CD8-positive, alpha-beta memory T cell (primary cell): ENCODE measurements around the gene DDX28. TPM values are rescaled to one million over a fixed set of nuclear protein-coding genes. Genes with fewer than 3 reads are reported as not detected.

Source experiments
- CTCF ChIA-PET: fragments of 350-600 bp; sonication (Branson Sonifier 250); formaldehyde crosslinking; loops from one replicate; lab custom pipeline; 2021; ENCODE audit warnings: antibody characterized with exemption; lab: Charles Lee
- POLR2A ChIA-PET: fragments of 350-600 bp; sonication (Branson Sonifier 250); formaldehyde crosslinking; loops from one replicate; lab custom pipeline; 2021; ENCODE audit warnings: antibody characterized with exemption; lab: Charles Lee
- DNase-seq, 5 donors: peaks; one replicate each; pipeline versions ENCODE4 v3.0.0 to v3.0.0-alpha.2; 2020 to 2022; ENCODE audit warnings: mixed read lengths in 1 of 5
- H3K27ac ChIP-seq: one replicate; pipeline ENCODE4 v1.7.0; 2013; ENCODE audit warnings: low read depth, mild to moderate bottlenecking, low read length, moderate library complexity
- H3K27me3 ChIP-seq: 2 replicates; pipeline ENCODE4 v1.7.0; 2013; ENCODE audit warnings: low read length, mild to moderate bottlenecking; ENCODE audit not compliant: insufficient read depth, poor library complexity, severe bottlenecking
- H3K36me3 ChIP-seq: 2 replicates; pipeline ENCODE4 v1.7.0; 2013; ENCODE audit warnings: mild to moderate bottlenecking, low read length, moderate library complexity; ENCODE audit not compliant: insufficient read depth
- H3K4me1 ChIP-seq: 2 replicates; pipeline ENCODE4 v1.7.0; 2013; ENCODE audit warnings: mild to moderate bottlenecking, low read length, moderate library complexity; ENCODE audit not compliant: insufficient read depth
- H3K4me3 ChIP-seq: 2 replicates; pipeline ENCODE4 v1.7.0; 2013; ENCODE audit warnings: mild to moderate bottlenecking, low read length
- H3K9me3 ChIP-seq: 2 replicates; pipeline ENCODE4 v1.7.0; 2013; ENCODE audit warnings: mild to moderate bottlenecking, low read length
- H3K27ac Mint-ChIP-seq, 8 donors: one replicate each; pipeline ENCODE4 v1.8.0; 2020 to 2021; ENCODE audit warnings: mixed read lengths in 8 of 8, mild to moderate bottlenecking in 6 of 8, inconsistent platforms in 3 of 8, moderate library complexity in 3 of 8
- H3K27me3 Mint-ChIP-seq, 2 donors: one replicate each; pipeline ENCODE4 v1.8.0; 2020 to 2021; ENCODE audit warnings: mixed read lengths in 2 of 2, mild to moderate bottlenecking in 1 of 2, moderate library complexity in 1 of 2
- H3K36me3 Mint-ChIP-seq, 3 donors: one replicate each; pipeline ENCODE4 v1.8.0; 2020 to 2021; ENCODE audit warnings: mixed read lengths in 3 of 3, inconsistent platforms in 1 of 3, mild to moderate bottlenecking in 1 of 3
- H3K4me1 Mint-ChIP-seq, 3 donors: one replicate each; pipeline ENCODE4 v1.8.0; 2020 to 2021; ENCODE audit warnings: mixed read lengths in 3 of 3, inconsistent platforms in 1 of 3, mild to moderate bottlenecking in 1 of 3
- H3K4me3 Mint-ChIP-seq, 7 donors: one replicate each; pipeline ENCODE4 v1.8.0; 2020 to 2021; ENCODE audit warnings: mixed read lengths in 7 of 7, mild to moderate bottlenecking in 6 of 7, moderate library complexity in 4 of 7, inconsistent platforms in 2 of 7
- H3K9me3 Mint-ChIP-seq, 5 donors: one replicate each; pipeline ENCODE4 v1.8.0; 2020 to 2022; ENCODE audit warnings: mixed read lengths in 5 of 5, mild to moderate bottlenecking in 3 of 5, moderate library complexity in 2 of 5, inconsistent platforms in 1 of 5
- polyA plus RNA-seq: library from polyadenylated mRNA; unstranded; fragments of 300-500 nt; fragmentation: Illumina TruSeq; gene quantifications from one replicate; pipeline ENCODE4 v1.2.3, GENCODE V29; 2021
- total RNA-seq, 2 experiments: library from RNA; stranded (reverse); gene quantifications; one replicate each; pipeline ENCODE4 v1.2.3, GENCODE V29; 2021

DDX28 gene
- total and polyA plus RNA-seq, 3 experiments from 2014 or later, result 28.3 to 31.5 (median 29.2) TPM

GRCh38 chr16:67987460-67988160, 35.4 kb downstream of the DDX28 start:
- Mint-ChIP-seq H3K27me3 (no peaks in the 10 kb centered on the region), H3K4me3 (no peak overlapping the region), H3K36me3 (peaks cover 0 to 11% (median 0%) of the 10 kb centered on the region in 3 donors), H3K27ac (peak overlapping the region in 7 of 8 donors; percentile 10 to 96 (median 69)), H3K9me3 (no peaks in the 10 kb centered on the region), H3K4me1 (peaks cover 13 to 25% (median 21%) of the 10 kb centered on the region in 3 donors)
- H3K27ac ChIP-seq, result no peak overlapping the region
- H3K9me3 ChIP-seq, result no peaks in the 10 kb centered on the region
- CTCF ChIA-PET, result interaction anchor here (1.2 to 6.4 kb wide), 2 partner anchors 19 to 53 kb away, joined by 3 to 39 read pairs; no protein-coding TSS in a partner anchor
- no peak overlapping the region for H3K4me3 ChIP-seq
- no peaks in the 10 kb centered on the region for H3K36me3 ChIP-seq
- no peaks in the 10 kb centered on the region for H3K27me3 ChIP-seq
- POLR2A ChIA-PET, result interaction anchor here (0.7 kb wide), 1 partner anchor 18 kb away, joined by 3 read pairs; no protein-coding TSS in a partner anchor
- DNase-seq, result no peak
- H3K4me1 ChIP-seq, result peaks cover 24% of the 10 kb centered on the region

GRCh38 chr16:67986949-67987348, 36.1 kb downstream of the DDX28 start:
- CTCF ChIA-PET, result interaction anchor here (1.2 to 6.4 kb wide), 3 partner anchors 19 to 54 kb away, joined by 3 to 39 read pairs (median 3); partner anchors contain the start of genes DDX28 and DUS2
- Mint-ChIP-seq H3K27ac (peak overlapping the region in 1 of 8 donors; percentile 50), H3K9me3 (no peaks in the 10 kb centered on the region), H3K4me1 (peaks cover 11 to 21% (median 17%) of the 10 kb centered on the region in 3 donors), H3K27me3 (no peaks in the 10 kb centered on the region), H3K4me3 (no peak overlapping the region), H3K36me3 (peaks cover 0 to 9% (median 0%) of the 10 kb centered on the region in 3 donors)
- POLR2A ChIA-PET, result interaction anchor here (0.6 to 0.7 kb wide), 2 partner anchors 396 to 529 kb away, joined by 3 to 13 read pairs; no protein-coding TSS in a partner anchor
- Histone ChIP-seq H3K9me3 (no peaks in the 10 kb centered on the region), H3K27me3 (no peaks in the 10 kb centered on the region), H3K4me3 (no peak overlapping the region), H3K36me3 (no peaks in the 10 kb centered on the region), H3K4me1 (peaks cover 21% of the 10 kb centered on the region), H3K27ac (no peak overlapping the region)
- DNase-seq, result no peak

GRCh38 chr16:67982011-67982696, 40.9 kb downstream of the DDX28 start:
- POLR2A ChIA-PET, result no interaction called here
- peaks cover 21% of the 10 kb centered on the region for H3K4me1 ChIP-seq
- Mint-ChIP-seq H3K9me3 (no peaks in the 10 kb centered on the region), H3K4me1 (peaks cover 11 to 21% (median 17%) of the 10 kb centered on the region in 3 donors), H3K27ac (no peak overlapping the region), H3K36me3 (no peaks in the 10 kb centered on the region), H3K4me3 (no peak overlapping the region), H3K27me3 (no peaks in the 10 kb centered on the region)
- no peaks in the 10 kb centered on the region for H3K9me3 ChIP-seq
- no peak overlapping the region for H3K27ac ChIP-seq
- CTCF ChIA-PET, result interaction anchor here (1.0 to 1.4 kb wide), 4 partner anchors 24 to 165 kb away, joined by 3 to 4 read pairs (median 3); no protein-coding TSS in a partner anchor
- no peaks in the 10 kb centered on the region for H3K27me3 ChIP-seq
- no peak overlapping the region for H3K4me3 ChIP-seq
- H3K36me3 ChIP-seq, result no peaks in the 10 kb centered on the region
- no peak for DNase-seq

- Histone ChIP-seq H3K36me3 (no peaks in the 10 kb centered on the region), H3K4me1 (peaks cover 21% of the 10 kb centered on the region), H3K4me3 (no peak within 1 kb of the TSS), H3K27ac (no peak within 1 kb of the TSS), H3K27me3 (no peaks in the 10 kb centered on the region), H3K9me3 (no peaks in the 10 kb centered on the region)
- DNase-seq, result no peak
- CTCF ChIA-PET, result interaction anchor here (1.4 to 1.6 kb wide), 2 partner anchors 61 kb away, joined by 5 to 6 read pairs; no protein-coding TSS in a partner anchor
- Mint-ChIP-seq H3K27ac (no peak within 1 kb of the TSS), H3K4me1 (peaks cover 11 to 20% (median 17%) of the 10 kb centered on the region in 3 donors), H3K36me3 (no peaks in the 10 kb centered on the region), H3K27me3 (peaks cover 0 to 2% of the 10 kb centered on the region in 2 donors), H3K9me3 (no peaks in the 10 kb centered on the region), H3K4me3 (no peak within 1 kb of the TSS)
- POLR2A ChIA-PET, result no interaction called here
These were observed 42.9 kb downstream of the DDX28 start, which contains the start of gene DPEP3 for GRCh38 chr16:67979955-67980678. Gene DPEP3, minus strand, starts transcription at chr16:67980499. Its CDS starts 119 bp downstream, at chr16:67980380.

GRCh38 chr16:67977469-67978227, 45.4 kb downstream of the DDX28 start:
- H3K9me3 ChIP-seq, result no peaks in the 10 kb centered on the region
- Mint-ChIP-seq H3K9me3 (no peaks in the 10 kb centered on the region), H3K4me3 (no peak overlapping the region), H3K27ac (peak overlapping the region in 1 of 8 donors; percentile 31), H3K27me3 (peaks cover 0 to 2% of the 10 kb centered on the region in 2 donors), H3K4me1 (no peaks in the 10 kb centered on the region), H3K36me3 (no peaks in the 10 kb centered on the region)
- no peak for DNase-seq
- CTCF ChIA-PET, result interaction anchor here (1.1 kb wide), 1 partner anchor 94 kb away, joined by 3 read pairs; no protein-coding TSS in a partner anchor
- H3K4me1 ChIP-seq, result no peaks in the 10 kb centered on the region
- H3K36me3 ChIP-seq, result no peaks in the 10 kb centered on the region
- H3K27ac ChIP-seq, result no peak overlapping the region
- H3K27me3 ChIP-seq, result no peaks in the 10 kb centered on the region
- POLR2A ChIA-PET, result no interaction called here
- H3K4me3 ChIP-seq, result no peak overlapping the region

- DNase-seq, result no peak
- Histone ChIP-seq H3K4me1 (no peaks in the 10 kb centered on the region), H3K9me3 (no peaks in the 10 kb centered on the region), H3K4me3 (no peak overlapping the region), H3K27me3 (no peaks in the 10 kb centered on the region), H3K27ac (no peak overlapping the region), H3K36me3 (no peaks in the 10 kb centered on the region)
- no peak overlapping the region for H3K27ac Mint-ChIP-seq
- CTCF ChIA-PET, result no interaction called here
- POLR2A ChIA-PET, result no interaction called here
- no peaks in the 10 kb centered on the region for H3K36me3 Mint-ChIP-seq
- no peaks in the 10 kb centered on the region for H3K9me3 Mint-ChIP-seq
- peaks cover 0 to 2% of the 10 kb centered on the region in 2 donors for H3K27me3 Mint-ChIP-seq
- no peak overlapping the region for H3K4me3 Mint-ChIP-seq
- no peaks in the 10 kb centered on the region for H3K4me1 Mint-ChIP-seq
These were observed 46.0 kb downstream of the DDX28 start for GRCh38 chr16:67977005-67977404.

GRCh38 chr16:67976205-67976604, 46.8 kb downstream of the DDX28 start:
- no peaks in the 10 kb centered on the region for H3K9me3 ChIP-seq
- no peaks in the 10 kb centered on the region for H3K36me3 ChIP-seq
- H3K4me3 ChIP-seq, result no peak overlapping the region
- H3K4me1 Mint-ChIP-seq, result no peaks in the 10 kb centered on the region
- DNase-seq, result no peak
- no peak overlapping the region for H3K27ac ChIP-seq
- POLR2A ChIA-PET, result no interaction called here
- H3K9me3 Mint-ChIP-seq, result no peaks in the 10 kb centered on the region
- no peaks in the 10 kb centered on the region for H3K4me1 ChIP-seq
- no peaks in the 10 kb centered on the region for H3K27me3 ChIP-seq
- no peaks in the 10 kb centered on the region for H3K36me3 Mint-ChIP-seq
- no peak overlapping the region for H3K4me3 Mint-ChIP-seq
- H3K27ac Mint-ChIP-seq, result no peak overlapping the region
- CTCF ChIA-PET, result no interaction called here
- peaks cover 0 to 2% of the 10 kb centered on the region in 2 donors for H3K27me3 Mint-ChIP-seq
